GM12891 (cell line): Measurements from ENCODE around the gene MGMT.

Source experiments
- PAX5 ChIP-seq: IDR thresholded peaks from 2 replicates; pipeline ENCODE4 v1.6.1; 2011; ENCODE audit warnings: low read length, moderate library complexity, mild to moderate bottlenecking; ENCODE audit not compliant: insufficient read depth, severe bottlenecking
- POLR2AphosphoS5 ChIP-seq: IDR thresholded peaks from 2 replicates; pipeline ENCODE4 v1.6.1; 2011; ENCODE audit warnings: low read depth, low read length, control low read depth
- SPI1 ChIP-seq: IDR thresholded peaks from 2 replicates; pipeline ENCODE4 v1.6.1; 2011; ENCODE audit warnings: low read depth, low read length, control low read depth

GRCh38 chr10:129755621-129756020 is 288.6 kb downstream of the MGMT start:
- TF ChIP-seq PAX5 (no peak), SPI1 (no peak), POLR2AphosphoS5 (no peak)
